ENCODE results near the gene ANAPC2. TPM values are rescaled to one million over a fixed set of nuclear protein-coding genes. Genes with fewer than 3 reads are reported as not detected.

The ANAPC2 gene
- total RNA-seq, 3 donors from 2014 or later (not counting 1 experiment from before 2014, with no cell fraction given) = 146 to 172 (median 171) TPM

DNA sequence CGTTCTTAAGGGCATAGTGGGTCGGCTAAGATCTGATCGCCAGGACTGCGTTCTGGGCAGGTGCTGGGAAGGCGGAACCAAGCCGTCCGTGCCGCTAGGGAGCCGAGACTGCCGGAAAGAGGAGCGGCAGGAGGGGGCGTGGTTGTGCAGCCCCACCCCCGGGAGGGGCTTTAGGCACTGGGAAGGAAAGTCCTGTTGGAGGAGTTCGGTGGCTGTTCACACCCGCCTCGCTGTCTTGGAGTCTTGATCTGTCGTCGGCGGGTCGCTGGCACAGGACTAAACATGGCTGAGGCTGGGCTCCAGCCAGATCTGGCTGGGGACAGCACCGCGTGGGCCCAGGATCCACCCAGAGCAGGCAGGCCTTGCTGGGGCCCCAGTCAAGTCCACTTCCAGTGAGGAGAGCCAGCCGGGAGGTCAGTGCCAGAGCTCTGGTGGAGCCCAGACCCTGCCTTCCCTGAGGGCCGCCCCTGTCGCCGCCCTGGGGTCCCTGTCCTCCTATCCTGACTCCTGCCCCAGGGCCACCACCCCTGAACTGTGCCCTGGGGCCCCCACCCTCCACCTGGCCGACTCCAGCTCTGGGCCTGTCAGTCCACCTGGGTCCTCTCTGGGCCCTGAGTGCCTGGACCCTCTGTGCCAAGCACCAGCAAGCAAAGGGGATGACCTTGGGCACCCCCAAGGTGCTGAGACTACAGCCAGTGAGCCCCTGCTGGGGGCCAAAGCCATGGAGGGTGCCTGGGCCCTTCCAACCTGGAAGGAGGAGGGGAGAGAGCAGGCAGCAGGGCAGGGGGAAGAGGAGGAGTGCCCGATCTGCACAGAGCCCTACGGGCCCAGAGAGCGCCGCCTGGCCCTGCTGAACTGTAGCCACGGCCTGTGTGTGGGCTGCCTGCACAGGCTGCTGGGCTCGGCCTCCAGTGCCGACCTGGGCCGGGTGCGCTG is 29.2 kb upstream of the ANAPC2 start:
- 83% methylated on average over 36 of the region's 36 CpGs for WGBS (ENCODE audit: insufficient coverage)
- Mint-ChIP-seq H3K9me3 (no peaks in the 10 kb centered on the region), H3K4me1 (no peaks in the 10 kb centered on the region), H3K27ac (no peak overlapping the region), H3K27me3 (ENCODE audit: low read depth in 2 of 2) (no peaks in the 10 kb centered on the region), H3K4me3 (no peak overlapping the region), H3K36me3 (no peaks in the 10 kb centered on the region)
- H3K27ac ChIP-seq (ENCODE audit: low read length) = no peak overlapping the region
- TF ChIP-seq, protein P1, sequence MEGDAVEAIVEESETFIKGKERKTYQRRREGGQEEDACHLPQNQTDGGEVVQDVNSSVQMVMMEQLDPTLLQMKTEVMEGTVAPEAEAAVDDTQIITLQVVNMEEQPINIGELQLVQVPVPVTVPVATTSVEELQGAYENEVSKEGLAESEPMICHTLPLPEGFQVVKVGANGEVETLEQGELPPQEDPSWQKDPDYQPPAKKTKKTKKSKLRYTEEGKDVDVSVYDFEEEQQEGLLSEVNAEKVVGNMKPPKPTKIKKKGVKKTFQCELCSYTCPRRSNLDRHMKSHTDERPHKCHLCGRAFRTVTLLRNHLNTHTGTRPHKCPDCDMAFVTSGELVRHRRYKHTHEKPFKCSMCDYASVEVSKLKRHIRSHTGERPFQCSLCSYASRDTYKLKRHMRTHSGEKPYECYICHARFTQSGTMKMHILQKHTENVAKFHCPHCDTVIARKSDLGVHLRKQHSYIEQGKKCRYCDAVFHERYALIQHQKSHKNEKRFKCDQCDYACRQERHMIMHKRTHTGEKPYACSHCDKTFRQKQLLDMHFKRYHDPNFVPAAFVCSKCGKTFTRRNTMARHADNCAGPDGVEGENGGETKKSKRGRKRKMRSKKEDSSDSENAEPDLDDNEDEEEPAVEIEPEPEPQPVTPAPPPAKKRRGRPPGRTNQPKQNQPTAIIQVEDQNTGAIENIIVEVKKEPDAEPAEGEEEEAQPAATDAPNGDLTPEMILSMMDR (IDR thresholded peaks at IDR 0.05) = no peak
- no peak overlapping the region for H3K4me3 ChIP-seq (ENCODE audit: low read length)
- H3K4me1 ChIP-seq (ENCODE audit: control insufficient read depth, insufficient read depth, low read length) = peaks cover 4% of the 10 kb centered on the region
- H3K36me3 ChIP-seq (ENCODE audit: control insufficient read depth, insufficient read depth, low read length) = no peaks in the 10 kb centered on the region
- DNase-seq = no peak
- intact Hi-C loops (cut with micrococcal nuclease) = no loop called here
- no peaks in the 10 kb centered on the region for H3K9me3 ChIP-seq (ENCODE audit: control insufficient read depth, insufficient read depth, low read length)
- ATAC-seq = no peak
- no peaks in the 10 kb centered on the region for H3K27me3 ChIP-seq (ENCODE audit: control insufficient read depth, insufficient read depth, low read length)

DNA sequence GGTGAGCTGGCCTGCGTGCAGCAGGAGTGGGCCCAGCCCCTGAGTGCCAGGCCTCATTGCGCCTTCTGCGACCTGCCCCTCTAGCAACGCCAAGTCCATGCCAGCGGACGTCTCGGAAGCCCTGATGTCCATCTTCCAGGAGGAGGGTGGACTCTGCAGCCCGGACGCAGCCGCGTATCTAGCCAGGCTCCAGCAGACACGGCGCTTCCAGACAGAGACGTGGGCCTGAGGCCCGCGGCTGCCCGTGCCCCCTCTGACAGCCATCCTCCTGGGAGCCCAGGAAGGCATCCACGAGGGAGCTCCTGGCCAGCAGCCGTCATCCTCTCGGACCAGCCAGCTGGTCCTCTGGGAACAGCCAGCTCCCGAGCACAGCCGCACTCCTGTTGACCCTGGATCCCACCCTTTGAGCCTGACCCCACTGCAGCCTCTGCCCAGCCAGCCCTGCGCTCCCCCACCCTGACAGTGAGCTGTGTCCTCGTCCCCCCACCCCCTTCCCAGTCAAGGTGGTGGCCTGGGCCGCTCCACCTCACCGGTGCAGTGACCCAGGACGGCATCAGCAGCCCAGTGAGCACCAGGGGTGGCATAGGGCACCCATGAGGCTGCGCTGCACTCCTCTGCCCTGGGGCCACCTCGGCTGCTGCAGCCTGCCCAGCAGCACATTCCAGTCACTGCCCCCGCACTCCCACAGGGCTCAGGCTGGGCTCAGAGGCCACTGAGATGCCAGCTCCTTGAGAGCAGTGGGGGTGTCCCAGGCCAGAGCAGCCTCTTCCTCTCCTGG is 28.0 kb upstream of the ANAPC2 start:
- no peak for ATAC-seq
- Mint-ChIP-seq H3K36me3 (no peaks in the 10 kb centered on the region), H3K27ac (no peak overlapping the region), H3K4me3 (no peak overlapping the region), H3K4me1 (no peaks in the 10 kb centered on the region), H3K27me3 (ENCODE audit: low read depth in 2 of 2) (no peaks in the 10 kb centered on the region), H3K9me3 (no peaks in the 10 kb centered on the region)
- no peaks in the 10 kb centered on the region for H3K4me1 ChIP-seq (ENCODE audit: control insufficient read depth, insufficient read depth, low read length)
- 97% methylated on average over 30 of the region's 30 CpGs for WGBS (ENCODE audit: insufficient coverage)
- TF ChIP-seq, protein P1 (IDR thresholded peaks at IDR 0.05) = no peak
- no peak overlapping the region for H3K27ac ChIP-seq (ENCODE audit: low read length)
- no peaks in the 10 kb centered on the region for H3K36me3 ChIP-seq (ENCODE audit: control insufficient read depth, insufficient read depth, low read length)
- no peak overlapping the region for H3K4me3 ChIP-seq (ENCODE audit: low read length)
- no peak for DNase-seq
- intact Hi-C loops (cut with micrococcal nuclease) = no loop called here
- no peaks in the 10 kb centered on the region for H3K9me3 ChIP-seq (ENCODE audit: control insufficient read depth, insufficient read depth, low read length)
- H3K27me3 ChIP-seq (ENCODE audit: control insufficient read depth, insufficient read depth, low read length) = no peaks in the 10 kb centered on the region

DNA sequence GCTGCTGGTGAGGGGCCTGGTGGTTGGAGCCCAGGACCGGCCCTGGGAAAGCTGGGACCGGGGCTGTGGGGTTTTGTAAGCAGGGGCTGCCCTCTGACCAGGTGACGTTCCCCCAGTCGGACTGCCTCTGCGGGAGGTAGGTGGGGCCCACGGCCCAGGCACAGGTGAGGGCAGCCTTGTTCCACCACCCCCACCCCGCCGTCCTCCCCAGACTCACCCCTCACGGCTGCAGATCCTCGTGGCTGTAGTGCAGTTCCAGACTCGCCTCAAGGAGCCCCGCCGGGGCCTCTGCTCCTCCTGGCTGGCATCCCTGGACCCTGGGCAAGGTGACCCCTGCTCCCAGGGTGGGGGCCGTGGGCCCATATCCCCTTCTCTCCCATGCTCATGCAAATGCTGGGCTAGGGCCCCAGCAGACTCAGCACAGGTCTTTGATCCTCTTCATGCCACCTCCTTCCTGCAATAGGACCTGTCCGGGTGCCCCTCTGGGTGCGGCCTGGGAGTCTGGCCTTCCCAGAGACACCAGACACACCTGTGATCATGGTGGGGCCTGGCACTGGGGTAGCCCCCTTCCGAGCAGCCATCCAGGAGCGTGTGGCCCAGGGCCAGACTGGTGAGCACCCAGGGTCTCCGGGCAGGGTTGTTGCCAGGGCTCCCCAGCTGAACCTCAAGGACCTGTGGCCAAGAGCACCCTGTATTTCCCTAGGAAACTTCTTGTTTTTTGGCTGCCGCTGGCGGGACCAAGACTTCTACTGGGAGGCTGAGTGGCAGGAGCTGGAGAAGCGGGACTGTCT is 27.0 kb upstream of the ANAPC2 start:
- no peaks in the 10 kb centered on the region for H3K9me3 Mint-ChIP-seq
- intact Hi-C loops (cut with micrococcal nuclease) = no loop called here
- Histone ChIP-seq H3K36me3 (ENCODE audit: control insufficient read depth, insufficient read depth, low read length) (no peaks in the 10 kb centered on the region), H3K4me3 (ENCODE audit: low read length) (no peak overlapping the region), H3K27ac (ENCODE audit: low read length) (no peak overlapping the region), H3K9me3 (ENCODE audit: control insufficient read depth, insufficient read depth, low read length) (no peaks in the 10 kb centered on the region), H3K27me3 (ENCODE audit: control insufficient read depth, insufficient read depth, low read length) (no peaks in the 10 kb centered on the region), H3K4me1 (ENCODE audit: control insufficient read depth, insufficient read depth, low read length) (no peaks in the 10 kb centered on the region)
- H3K36me3 Mint-ChIP-seq = no peaks in the 10 kb centered on the region
- no peak for ATAC-seq
- no peak overlapping the region for H3K27ac Mint-ChIP-seq
- no peak overlapping the region for H3K4me3 Mint-ChIP-seq
- TF ChIP-seq, protein P1 (IDR thresholded peaks at IDR 0.05) = no peak
- H3K27me3 Mint-ChIP-seq (ENCODE audit: low read depth in 2 of 2) = no peaks in the 10 kb centered on the region
- DNase-seq = no peak
- peaks cover 3 to 6% of the 10 kb centered on the region in 2 donors for H3K4me1 Mint-ChIP-seq
- WGBS (ENCODE audit: insufficient coverage) = 96% methylated on average over 22 of the region's 22 CpGs

Measured in natural killer cell (primary cell).